H9 (cell line): ENCODE data around the gene ATG9B. TPM values are rescaled to one million over a fixed set of nuclear protein-coding genes. Genes with fewer than 3 reads are reported as not detected.

ENCODE experiments used
- DNase-seq: peaks from one replicate; pipeline ENCODE4 v3.0.0-alpha.2; 2017
- H2AFZ ChIP-seq: one replicate; pipeline ENCODE4 v1.6.1; 2013; ENCODE audit warnings: mild to moderate bottlenecking, low read length, control low read depth, moderate library complexity
- H2AK5ac ChIP-seq: 2 replicates; pipeline ENCODE4 v1.6.1; 2013; ENCODE audit warnings: low read length, control low read depth, mixed read lengths; ENCODE audit not compliant: insufficient read length
- H2BK120ac ChIP-seq: one replicate; pipeline ENCODE4 v1.6.1; 2013; ENCODE audit warnings: low read depth, mild to moderate bottlenecking, low read length, control low read depth, inconsistent platforms; ENCODE audit not compliant: poor library complexity, severe bottlenecking
- H2BK12ac ChIP-seq: 2 replicates; pipeline ENCODE4 v1.6.1; 2013; ENCODE audit warnings: low read length, control low read depth, mixed read lengths, low read depth; ENCODE audit not compliant: insufficient read length
- H2BK15ac ChIP-seq: 2 replicates; pipeline ENCODE4 v1.6.1; 2013; ENCODE audit warnings: low read depth, low read length, control low read depth
- H2BK20ac ChIP-seq: one replicate; pipeline ENCODE4 v1.6.1; 2013; ENCODE audit warnings: low read depth, mild to moderate bottlenecking, low read length, control low read depth, inconsistent platforms; ENCODE audit not compliant: poor library complexity, severe bottlenecking
- H2BK5ac ChIP-seq: 2 replicates; pipeline ENCODE4 v1.6.1; 2013; ENCODE audit warnings: low read length, control low read depth, mixed read lengths; ENCODE audit not compliant: insufficient read length
- H3K14ac ChIP-seq: 2 replicates; pipeline ENCODE4 v1.6.1; 2013; ENCODE audit warnings: low read length, control low read depth; ENCODE audit not compliant: insufficient read depth
- H3K18ac ChIP-seq: 2 replicates; pipeline ENCODE4 v1.6.1; 2013; ENCODE audit warnings: low read depth, mild to moderate bottlenecking, mixed read lengths, low read length, control low read depth; ENCODE audit not compliant: insufficient read length
- H3K23ac ChIP-seq: 2 replicates; pipeline ENCODE4 v1.6.1; 2013; ENCODE audit warnings: low read length, control low read depth, mixed read lengths, low read depth; ENCODE audit not compliant: insufficient read length
- H3K23me2 ChIP-seq: 2 replicates; pipeline ENCODE4 v1.6.1; 2013; ENCODE audit warnings: low read depth, mild to moderate bottlenecking, mixed read lengths, low read length, control low read depth; ENCODE audit not compliant: insufficient read length, poor library complexity, severe bottlenecking
- H3K27ac ChIP-seq: 2 replicates; pipeline ENCODE4 v1.5.1; 2013; ENCODE audit warnings: low read length, control low read depth, mixed read lengths, low read depth; ENCODE audit not compliant: insufficient read length
- H3K27me3 ChIP-seq: 2 replicates; pipeline ENCODE4 v1.6.1; 2013; ENCODE audit warnings: low read length, control low read depth, inconsistent platforms; ENCODE audit not compliant: insufficient read depth
- H3K4ac ChIP-seq: 2 replicates; pipeline ENCODE4 v1.6.1; 2013; ENCODE audit warnings: low read depth, mild to moderate bottlenecking, control low read depth, inconsistent platforms, low read length, moderate library complexity
- H3K4me1 ChIP-seq: 2 replicates; pipeline ENCODE4 v1.6.1; 2013; ENCODE audit warnings: low read length, control low read depth, inconsistent platforms; ENCODE audit not compliant: insufficient read depth
- H3K4me2 ChIP-seq: 2 replicates; pipeline ENCODE4 v1.6.1; 2013; ENCODE audit warnings: low read length, control low read depth, mixed read lengths; ENCODE audit not compliant: insufficient read length, insufficient read depth
- H3K56ac ChIP-seq: 2 replicates; pipeline ENCODE4 v1.6.1; 2013; ENCODE audit warnings: low read depth, mild to moderate bottlenecking, mixed read lengths, low read length, control low read depth; ENCODE audit not compliant: insufficient read length
- H3K79me1 ChIP-seq: 2 replicates; pipeline ENCODE4 v1.6.1; 2013; ENCODE audit warnings: low read depth, mild to moderate bottlenecking, moderate library complexity, low read length, control low read depth, inconsistent platforms; ENCODE audit not compliant: insufficient read depth, poor library complexity, severe bottlenecking
- H3K79me2 ChIP-seq: 2 replicates; pipeline ENCODE4 v1.6.1; 2013; ENCODE audit warnings: low read length, control low read depth, inconsistent platforms; ENCODE audit not compliant: insufficient read depth
- H3K9ac ChIP-seq: 2 replicates; pipeline ENCODE4 v1.6.1; 2013; ENCODE audit warnings: low read length, control low read depth, mixed read lengths; ENCODE audit not compliant: insufficient read length; ENCODE audit errors: extremely low read depth
- H3K9me3 ChIP-seq: one replicate; pipeline ENCODE4 v1.6.1; 2013; ENCODE audit warnings: low read depth, low read length, inconsistent platforms; ENCODE audit not compliant: control insufficient read depth
- H3T11ph ChIP-seq: one replicate; pipeline ENCODE4 v1.6.1; 2013; ENCODE audit warnings: mild to moderate bottlenecking, low read length, control low read depth, inconsistent platforms
- H4K20me1 ChIP-seq: one replicate; pipeline ENCODE4 v1.6.1; 2013; ENCODE audit not compliant: control insufficient read depth, insufficient read length, insufficient read depth
- H4K5ac ChIP-seq: 2 replicates; pipeline ENCODE4 v1.6.1; 2013; ENCODE audit warnings: low read depth, mild to moderate bottlenecking, mixed read lengths, low read length, control low read depth; ENCODE audit not compliant: insufficient read length
- H4K8ac ChIP-seq: replicated peaks from 2 replicates; pipeline ENCODE4 v1.6.1; 2013; ENCODE audit warnings: low read length, control low read depth, mixed read lengths, low read depth; ENCODE audit not compliant: insufficient read length
- H4K91ac ChIP-seq: 2 replicates; pipeline ENCODE4 v1.6.1; 2013; ENCODE audit warnings: low read depth, mild to moderate bottlenecking, moderate library complexity, mixed read lengths, low read length, control low read depth; ENCODE audit not compliant: insufficient read length
- H3K27ac Mint-ChIP-seq, 3 experiments: 2 replicates in 2 of 3; 3 replicates in 1 of 3; pipeline ENCODE4 v1.8.0; 2020 to 2021; ENCODE audit warnings: mixed read lengths in 3 of 3, mild to moderate bottlenecking in 1 of 3, moderate library complexity in 1 of 3
- H3K27me3 Mint-ChIP-seq: 2 replicates; pipeline ENCODE4 v1.8.0; 2021; ENCODE audit warnings: low read depth, mild to moderate bottlenecking, moderate library complexity, mixed read lengths
- H3K36me3 Mint-ChIP-seq, 3 experiments: 2 replicates in 2 of 3; 3 replicates in 1 of 3; pipeline ENCODE4 v1.8.0; 2020 to 2021; ENCODE audit warnings: low read depth in 3 of 3, mixed read lengths in 3 of 3; ENCODE audit not compliant: insufficient read depth in 1 of 3
- H3K4me1 Mint-ChIP-seq, 2 experiments: 2 replicates each; pipeline ENCODE4 v1.8.0; 2020; ENCODE audit warnings: mixed read lengths in 2 of 2
- H3K4me3 Mint-ChIP-seq, 2 experiments: 2 replicates in 1 of 2; 3 replicates in 1 of 2; pipeline ENCODE4 v1.8.0; 2020 to 2021; ENCODE audit warnings: mild to moderate bottlenecking in 2 of 2, mixed read lengths in 2 of 2, moderate library complexity in 1 of 2
- H3K9me3 Mint-ChIP-seq, 2 experiments: 2 replicates in 1 of 2; 3 replicates in 1 of 2; pipeline ENCODE4 v1.8.0; 2020; ENCODE audit warnings: mild to moderate bottlenecking in 2 of 2, mixed read lengths in 2 of 2, moderate library complexity in 1 of 2
- WGBS: extraction: QIAGEN DNeasy Blood & Tissue Kit; methylation state at CpG from one replicate; pipeline ENCODE4 v1.1.7; 2013; ENCODE audit warnings: missing lambda C conversion rate, low lambda C conversion rate, mixed read lengths; ENCODE audit not compliant: insufficient read length; ENCODE audit errors: extremely low coverage; 5-methylcytosine and 5-hydroxymethylcytosine counted together
- total RNA-seq: library from RNA; stranded (reverse); gene quantifications from 2 replicates; pipeline ENCODE4 v1.2.1, GENCODE V29; 2021
- TF ChIP-seq, protein P1 (sequence below): fragments of 200-600 bp; sonication (generic); conservative IDR thresholded peaks from 3 replicates; pipeline ENCODE4 v1.8.0; 2021; ENCODE audit warnings: antibody characterized with exemption, mild to moderate bottlenecking

ATG9B gene
- total RNA-seq, 1 experiment from 2014 or later: 1.5 TPM

DNA sequence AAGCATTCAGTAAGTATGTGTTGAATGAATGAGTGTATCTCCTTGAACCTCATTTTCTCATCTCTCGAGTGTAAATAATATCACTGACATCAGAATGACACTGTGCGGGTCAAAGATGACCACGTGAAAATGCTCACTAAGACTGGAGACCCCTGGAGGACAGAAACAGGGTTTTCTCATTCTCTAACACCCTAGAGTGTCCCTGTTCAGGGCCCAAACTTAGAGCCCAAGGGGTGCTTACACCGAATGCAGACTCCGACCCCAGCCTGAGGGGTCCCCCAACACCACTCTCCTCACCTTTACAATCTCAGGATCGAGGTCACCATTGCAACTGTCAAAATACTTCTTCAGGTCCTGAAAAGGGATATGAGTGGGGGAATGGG is 32.0 kb upstream of the ATG9B start:
- no peak overlapping the region for H2AFZ ChIP-seq
- Mint-ChIP-seq H3K36me3 (peaks cover 0 to 11% (median 0%) of the 10 kb centered on the region in 3 experiments; a peak in 3 of 7 replicates), H3K9me3 (no peaks in the 10 kb centered on the region; a peak in 1 of 5 replicates), H3K4me3 (peak overlapping the region; percentile 78 to 91; a peak in 3 of 5 replicates), H3K27me3 (peaks cover 36% of the 10 kb centered on the region), H3K27ac (no peak overlapping the region), H3K4me1 (peaks cover 28 to 39% of the 10 kb centered on the region in 2 experiments)
- no peak overlapping the region for H3K9ac ChIP-seq
- no peak overlapping the region for H3K27ac ChIP-seq
- H3K79me2 ChIP-seq: no peaks in the 10 kb centered on the region
- no peak overlapping the region for H3K18ac ChIP-seq
- no peak overlapping the region for H3T11ph ChIP-seq
- no peak overlapping the region for H2BK12ac ChIP-seq
- H3K56ac ChIP-seq: no peak overlapping the region
- TF ChIP-seq, protein P1, sequence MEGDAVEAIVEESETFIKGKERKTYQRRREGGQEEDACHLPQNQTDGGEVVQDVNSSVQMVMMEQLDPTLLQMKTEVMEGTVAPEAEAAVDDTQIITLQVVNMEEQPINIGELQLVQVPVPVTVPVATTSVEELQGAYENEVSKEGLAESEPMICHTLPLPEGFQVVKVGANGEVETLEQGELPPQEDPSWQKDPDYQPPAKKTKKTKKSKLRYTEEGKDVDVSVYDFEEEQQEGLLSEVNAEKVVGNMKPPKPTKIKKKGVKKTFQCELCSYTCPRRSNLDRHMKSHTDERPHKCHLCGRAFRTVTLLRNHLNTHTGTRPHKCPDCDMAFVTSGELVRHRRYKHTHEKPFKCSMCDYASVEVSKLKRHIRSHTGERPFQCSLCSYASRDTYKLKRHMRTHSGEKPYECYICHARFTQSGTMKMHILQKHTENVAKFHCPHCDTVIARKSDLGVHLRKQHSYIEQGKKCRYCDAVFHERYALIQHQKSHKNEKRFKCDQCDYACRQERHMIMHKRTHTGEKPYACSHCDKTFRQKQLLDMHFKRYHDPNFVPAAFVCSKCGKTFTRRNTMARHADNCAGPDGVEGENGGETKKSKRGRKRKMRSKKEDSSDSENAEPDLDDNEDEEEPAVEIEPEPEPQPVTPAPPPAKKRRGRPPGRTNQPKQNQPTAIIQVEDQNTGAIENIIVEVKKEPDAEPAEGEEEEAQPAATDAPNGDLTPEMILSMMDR: no peak
- H4K5ac ChIP-seq: no peak overlapping the region
- no peaks in the 10 kb centered on the region for H3K9me3 ChIP-seq
- H3K23ac ChIP-seq: no peak overlapping the region
- no CpG with 5 or more reads among the region's 6 CpGs for WGBS
- no peaks in the 10 kb centered on the region for H4K20me1 ChIP-seq
- no peak overlapping the region for H3K4me2 ChIP-seq
- peaks cover 29% of the 10 kb centered on the region for H3K23me2 ChIP-seq
- H2BK15ac ChIP-seq: no peak overlapping the region
- H2BK120ac ChIP-seq: no peak overlapping the region
- H2BK5ac ChIP-seq: no peak overlapping the region
- H3K4ac ChIP-seq: no peak overlapping the region
- H3K4me1 ChIP-seq: peaks cover 8% of the 10 kb centered on the region
- no peak overlapping the region for H3K14ac ChIP-seq
- no peaks in the 10 kb centered on the region for H3K79me1 ChIP-seq
- no peaks in the 10 kb centered on the region; the same call in 1 of the 2 replicates for H3K27me3 ChIP-seq
- no peak overlapping the region for H4K8ac ChIP-seq
- H2AK5ac ChIP-seq: no peak overlapping the region
- no peak overlapping the region for H2BK20ac ChIP-seq
- no peak overlapping the region for H4K91ac ChIP-seq
- no peak for DNase-seq
